Stimulated activated CD4-positive, alpha-beta T cell treated with anti-CD3 and anti-CD28 coated beads, TNF-alpha, amount 100 ng/mL, for 4 hours (primary cell): ENCODE results near the gene PRDM16.

Source experiments
- DNase-seq, 3 experiments: peaks; one replicate each; pipeline ENCODE4 v3.0.0-alpha.2; 2020; ENCODE audit warnings: low read depth in 3 of 3

Gene PRDM16

DNA sequence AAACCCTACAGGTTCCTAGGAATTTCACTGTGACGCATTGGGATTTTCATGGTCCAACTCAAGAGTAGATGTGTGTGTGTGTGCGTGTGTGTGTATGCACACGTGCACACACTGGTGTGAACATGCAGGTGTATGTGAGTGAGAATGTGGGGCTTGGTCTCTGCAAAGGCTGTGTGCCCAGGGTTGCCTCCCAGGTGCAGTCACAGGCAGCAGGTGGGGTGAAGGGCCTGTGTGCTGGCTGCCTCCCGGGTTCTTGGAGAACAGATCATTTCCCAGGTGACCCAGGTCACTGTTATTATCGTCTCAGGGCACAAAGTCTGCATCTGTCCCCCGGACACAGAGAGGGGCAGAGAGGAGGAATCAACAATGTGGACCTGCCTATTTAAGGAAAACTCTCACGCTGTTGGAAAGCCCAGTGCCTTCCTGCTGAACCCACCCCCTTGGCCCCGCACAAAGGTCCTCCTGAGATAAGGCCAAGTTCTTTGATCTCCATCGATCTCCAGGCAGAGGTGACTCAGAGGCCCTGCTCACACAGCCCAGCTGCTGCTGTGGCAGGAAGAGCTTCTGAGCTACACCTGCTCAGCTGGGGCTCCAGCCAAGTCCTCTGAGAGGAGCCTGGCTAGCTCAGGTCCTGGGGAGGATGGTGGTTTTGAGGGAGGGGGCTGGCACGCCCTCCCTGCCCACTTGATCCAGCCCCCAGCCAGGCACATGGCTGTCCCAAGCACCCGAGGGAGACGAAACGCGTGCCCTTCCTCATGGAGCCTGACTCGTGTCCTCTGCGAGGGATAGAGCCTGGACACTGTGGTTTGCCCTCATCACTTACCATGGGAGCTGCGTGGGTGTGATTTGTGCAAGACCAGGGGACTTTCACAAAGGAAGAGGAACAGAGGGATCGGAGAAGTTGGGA is 251.5 kb downstream of the PRDM16 start:
- DNase-seq, result no peak

DNA sequence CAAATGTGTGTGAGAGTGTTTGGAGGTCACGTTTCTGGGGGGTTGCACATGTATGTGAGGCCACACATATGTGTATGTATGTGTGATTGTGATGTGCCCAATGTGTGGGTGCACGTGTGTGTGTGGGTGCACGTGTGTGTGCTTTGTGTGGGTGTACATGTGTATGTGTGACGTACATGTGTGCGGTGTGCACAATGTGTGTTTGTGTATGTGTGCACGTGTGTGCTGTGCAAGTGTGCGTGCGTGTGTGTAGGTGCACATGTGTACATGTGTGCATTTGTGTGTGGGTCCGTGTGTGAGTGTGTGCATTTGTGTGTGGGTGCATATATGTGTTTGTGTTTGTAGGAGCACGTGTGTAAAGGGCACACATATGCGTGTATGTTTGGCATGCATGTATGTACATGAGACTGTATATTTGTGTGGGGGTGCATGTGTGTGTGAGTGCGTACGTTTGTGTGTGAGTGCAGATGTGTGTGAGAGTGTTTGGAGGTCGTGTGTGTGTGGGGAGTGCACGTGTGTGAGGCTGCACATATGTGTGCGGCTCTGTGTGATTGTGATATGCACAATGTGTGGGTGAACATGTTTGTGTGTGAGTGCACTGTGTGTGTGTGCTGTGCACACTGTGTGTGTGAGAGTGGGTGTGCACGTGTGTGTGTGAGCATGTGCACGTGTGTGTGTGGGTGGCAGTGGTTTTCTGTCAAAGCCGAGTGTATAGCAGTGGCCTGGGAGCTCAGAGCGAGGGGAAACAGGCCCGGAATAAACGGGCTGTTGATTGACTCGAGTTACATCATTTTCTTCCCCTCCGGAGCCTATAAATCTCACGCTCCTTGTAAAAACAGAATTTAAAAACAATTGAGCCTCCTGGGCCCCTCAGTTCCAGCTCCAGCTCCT is 252.8 kb downstream of the PRDM16 start:
- no peak for DNase-seq

DNA sequence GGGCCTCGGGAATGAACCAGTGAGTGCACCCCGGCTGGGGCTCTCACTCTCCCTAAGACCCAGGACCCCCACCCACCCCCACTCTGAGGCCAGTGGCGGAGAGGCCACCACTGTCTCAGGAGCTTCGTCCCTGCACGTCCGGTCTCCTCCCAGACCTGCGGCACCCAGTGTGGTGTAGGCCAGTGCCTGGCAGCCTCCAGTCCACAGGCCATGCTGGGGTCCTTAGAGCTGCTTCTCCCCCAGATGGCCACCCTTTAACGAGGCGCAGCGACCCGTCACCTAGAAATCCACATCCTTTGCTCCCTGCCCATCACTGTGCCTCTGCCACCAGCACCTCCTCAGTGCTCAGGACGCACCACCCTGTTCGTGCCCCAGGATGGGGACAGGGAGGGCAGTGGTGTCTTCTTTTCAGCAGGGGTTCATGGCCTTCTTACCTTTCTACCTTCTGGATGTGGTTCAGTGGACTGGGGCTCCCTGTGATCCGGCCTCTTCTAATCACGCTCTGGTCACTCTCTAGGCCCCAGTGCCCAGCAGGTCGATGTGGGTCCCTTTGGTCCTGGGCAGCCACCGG is 253.5 kb downstream of the PRDM16 start:
- DNase-seq, result no peak

DNA sequence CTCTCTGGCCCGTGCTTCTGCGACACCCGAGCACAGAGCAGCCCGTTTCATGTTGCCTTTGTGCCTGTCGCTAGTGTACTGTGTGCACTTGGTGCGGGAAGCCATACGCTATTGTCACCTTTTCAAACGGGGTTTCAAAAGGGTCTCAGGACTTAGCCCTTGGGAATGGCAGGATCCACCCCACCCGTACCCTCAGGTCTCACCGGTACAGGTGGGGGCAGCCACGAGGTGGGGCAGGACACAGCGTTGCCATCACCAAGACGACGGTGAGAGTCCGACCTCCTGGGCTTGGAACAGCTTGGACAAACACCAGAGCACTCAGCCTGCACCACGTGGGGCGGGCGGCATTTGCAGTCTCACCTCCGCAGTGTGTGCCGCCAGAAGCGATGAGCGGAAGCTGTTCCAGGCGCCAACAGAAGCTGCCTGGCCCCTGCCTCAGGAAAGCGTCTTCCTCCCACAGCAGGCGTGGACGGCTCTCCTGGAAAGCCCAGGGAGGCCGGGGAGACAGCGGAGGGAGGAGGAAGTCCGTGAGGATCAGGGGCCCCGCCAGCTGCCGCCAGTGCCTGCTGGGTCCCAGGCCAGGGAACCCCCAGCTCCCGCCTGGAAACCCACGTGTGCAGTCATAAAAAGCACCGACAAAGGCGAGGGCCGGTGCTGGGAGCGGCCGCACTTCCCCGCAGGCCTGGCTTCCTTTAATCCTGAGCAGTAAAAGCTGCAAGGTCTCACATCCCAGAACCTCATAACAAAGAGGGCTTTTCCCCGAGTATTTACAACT is 254.2 kb downstream of the PRDM16 start:
- no peak for DNase-seq

DNA sequence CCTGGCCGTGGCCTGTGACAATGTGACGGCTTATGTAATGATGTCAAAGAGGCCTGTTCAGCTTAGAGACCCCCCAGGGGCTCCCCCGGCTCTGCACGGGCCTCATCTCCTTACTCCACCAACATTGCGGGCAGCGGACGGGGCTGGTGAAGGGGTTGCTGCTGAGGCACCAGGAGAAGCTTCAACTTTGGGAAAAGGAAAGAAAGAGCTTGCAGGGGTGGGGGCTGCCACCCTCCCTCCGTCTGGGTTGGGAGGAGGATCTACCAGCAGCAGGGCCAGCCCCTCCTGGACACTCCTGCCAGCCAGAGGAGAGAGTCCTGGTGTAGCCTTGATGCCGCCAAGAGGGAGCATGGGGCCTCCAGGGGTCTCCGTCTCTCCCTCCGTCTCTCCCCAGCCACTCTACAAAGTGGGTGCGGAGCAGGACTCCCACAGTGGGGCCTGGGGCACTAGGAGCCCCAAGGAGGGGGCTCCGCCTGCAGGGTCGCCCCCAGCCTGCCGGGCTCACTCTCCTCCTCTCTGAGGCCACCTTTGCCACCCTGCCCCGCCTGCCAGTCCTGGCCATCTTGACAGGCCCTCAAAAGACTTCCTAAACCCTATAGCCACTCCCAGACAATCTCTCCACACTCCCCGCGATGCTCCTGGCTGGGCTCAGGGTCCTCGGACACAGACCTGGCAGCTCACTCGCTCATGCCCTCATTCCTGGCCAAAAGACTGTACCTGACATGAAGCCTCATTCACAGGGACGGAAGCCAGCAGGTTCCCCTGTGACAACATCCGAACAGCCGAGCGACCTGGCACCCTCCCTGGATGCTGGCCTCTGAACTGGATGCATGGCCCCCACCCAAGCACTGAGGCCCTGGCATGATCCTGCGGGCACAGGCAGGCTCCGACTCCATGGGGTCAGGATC is 255.0 kb downstream of the PRDM16 start:
- DNase-seq, result no peak

DNA sequence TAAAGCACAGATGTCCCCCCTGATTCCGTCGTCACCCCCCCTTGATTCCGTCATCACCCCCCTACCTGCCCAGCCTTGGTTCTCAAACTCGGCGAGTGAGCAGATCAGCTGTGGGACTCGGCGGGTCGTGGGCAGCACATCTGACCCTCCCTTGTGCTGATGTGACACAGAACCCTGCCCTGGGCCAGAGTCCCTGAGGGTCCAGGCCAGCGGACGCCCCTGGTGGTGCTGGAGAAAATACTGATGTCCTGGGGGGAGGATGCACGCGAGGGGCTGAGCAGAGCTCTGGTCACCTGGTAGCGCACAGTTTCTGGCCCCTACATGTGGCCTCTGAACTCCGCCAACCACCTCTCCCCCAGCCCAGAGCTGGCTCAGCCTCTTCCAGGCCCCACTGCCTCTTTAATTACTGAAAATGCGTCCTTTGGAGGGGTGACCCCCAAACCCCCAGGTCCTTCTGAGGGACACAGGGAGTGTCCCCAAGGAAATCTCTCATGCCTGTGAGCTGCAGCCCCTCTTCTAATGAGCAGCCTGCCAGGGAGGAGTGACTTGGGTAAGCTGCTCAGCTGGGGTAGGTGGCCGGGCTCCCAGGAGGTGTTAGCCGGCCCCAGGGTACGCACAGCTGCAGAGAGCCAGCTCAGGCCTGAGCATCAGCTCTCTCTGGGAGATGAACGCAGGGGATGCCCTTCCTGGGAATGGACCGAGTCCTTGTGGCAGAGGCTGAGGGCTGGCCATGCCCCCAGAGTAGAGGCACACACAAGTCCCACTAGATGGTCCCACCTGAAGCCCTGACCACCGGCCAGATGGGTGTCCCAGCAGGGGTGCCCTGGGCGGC is 255.9 kb downstream of the PRDM16 start:
- no peak for DNase-seq

DNA sequence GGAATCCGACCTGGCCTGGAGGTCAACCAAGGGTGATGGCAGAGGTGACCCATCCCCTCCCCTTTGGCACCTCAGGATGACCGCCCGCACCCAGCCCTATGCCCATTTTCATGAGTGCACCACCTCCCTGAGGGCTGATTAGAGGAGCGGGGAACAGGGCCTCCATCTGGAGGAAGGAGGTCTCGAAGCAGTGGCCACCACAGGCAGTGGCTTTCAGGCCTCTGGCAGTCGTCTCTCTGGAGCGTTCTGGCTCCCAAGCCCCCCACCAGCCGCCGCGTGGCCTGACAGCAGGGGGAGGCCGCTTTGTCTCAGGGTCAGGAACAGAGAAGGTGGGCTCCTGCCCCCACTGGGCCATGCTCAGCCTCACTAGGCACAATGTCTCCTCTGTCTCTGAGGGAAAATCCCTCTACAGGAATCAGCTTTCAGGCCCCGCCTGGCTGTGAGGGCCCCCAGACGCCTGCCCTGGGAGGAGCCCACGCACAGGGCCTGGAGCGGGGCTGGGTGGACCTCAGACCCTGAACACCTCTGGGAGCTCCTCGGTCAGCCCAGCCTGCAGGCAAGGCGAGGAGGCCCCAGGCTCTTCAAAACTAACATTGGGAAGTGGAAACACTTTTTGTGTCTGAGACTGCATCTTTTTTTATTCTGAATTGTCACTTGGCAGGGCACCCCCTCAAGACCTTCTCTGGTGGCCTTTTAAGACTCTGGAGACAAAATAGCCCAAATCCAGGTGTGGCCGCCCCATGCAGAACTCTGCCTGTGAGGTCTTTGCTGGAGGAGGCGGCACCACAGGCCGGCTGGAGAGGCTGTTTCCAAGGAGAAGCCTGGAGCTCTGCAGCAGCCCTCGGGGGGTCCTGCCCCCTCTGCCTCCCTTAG is 257.7 kb downstream of the PRDM16 start:
- no peak for DNase-seq

DNA sequence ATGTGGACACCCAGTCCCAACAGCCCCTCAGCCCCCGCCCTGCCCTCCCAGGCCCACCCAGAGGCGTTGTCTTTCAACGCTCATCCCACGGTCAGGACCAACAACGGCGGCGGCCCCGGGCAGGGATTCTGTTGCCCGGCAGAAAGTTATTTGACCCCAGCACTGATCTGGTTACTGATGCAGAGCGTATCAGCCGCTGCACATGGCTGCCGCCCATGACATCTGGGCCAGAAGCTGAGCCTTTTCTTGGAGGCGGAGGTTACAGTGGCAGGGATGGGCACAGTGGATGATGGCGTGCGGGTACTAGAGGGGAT is 258.3 kb downstream of the PRDM16 start:
- DNase-seq, result no peak

DNA sequence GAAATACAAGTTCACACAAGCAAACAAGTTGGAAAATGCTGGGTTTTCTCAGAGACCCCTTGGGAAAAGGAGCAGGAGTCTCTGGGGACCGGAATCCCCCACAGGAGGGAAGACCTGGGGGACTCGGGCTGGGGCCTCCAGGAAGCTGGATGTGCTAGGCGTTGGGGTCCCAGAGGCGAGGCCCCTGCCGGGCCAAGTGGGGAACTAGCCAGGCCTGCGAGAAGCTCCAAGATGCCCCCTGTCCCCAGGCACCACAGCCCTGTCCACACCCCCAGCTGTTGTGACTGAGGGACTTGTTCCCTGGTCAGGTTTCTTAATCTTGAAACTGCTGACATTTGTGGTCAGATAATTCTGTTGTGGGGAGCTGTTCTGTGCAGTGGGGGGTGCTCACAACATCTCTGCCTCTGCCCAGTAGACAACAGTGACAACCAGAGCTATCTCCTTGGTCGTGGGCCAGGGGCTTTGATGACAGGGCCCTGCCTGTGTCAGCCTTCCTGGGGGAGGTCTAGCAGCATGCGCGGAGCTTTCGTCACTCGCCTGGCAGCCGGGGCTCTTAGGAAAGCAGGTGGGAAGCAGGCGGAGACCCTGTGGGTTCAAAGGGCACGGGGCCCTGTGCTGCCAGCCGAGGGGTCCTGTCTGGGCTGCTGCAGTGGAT is 259.1 kb downstream of the PRDM16 start:
- no peak for DNase-seq

DNA sequence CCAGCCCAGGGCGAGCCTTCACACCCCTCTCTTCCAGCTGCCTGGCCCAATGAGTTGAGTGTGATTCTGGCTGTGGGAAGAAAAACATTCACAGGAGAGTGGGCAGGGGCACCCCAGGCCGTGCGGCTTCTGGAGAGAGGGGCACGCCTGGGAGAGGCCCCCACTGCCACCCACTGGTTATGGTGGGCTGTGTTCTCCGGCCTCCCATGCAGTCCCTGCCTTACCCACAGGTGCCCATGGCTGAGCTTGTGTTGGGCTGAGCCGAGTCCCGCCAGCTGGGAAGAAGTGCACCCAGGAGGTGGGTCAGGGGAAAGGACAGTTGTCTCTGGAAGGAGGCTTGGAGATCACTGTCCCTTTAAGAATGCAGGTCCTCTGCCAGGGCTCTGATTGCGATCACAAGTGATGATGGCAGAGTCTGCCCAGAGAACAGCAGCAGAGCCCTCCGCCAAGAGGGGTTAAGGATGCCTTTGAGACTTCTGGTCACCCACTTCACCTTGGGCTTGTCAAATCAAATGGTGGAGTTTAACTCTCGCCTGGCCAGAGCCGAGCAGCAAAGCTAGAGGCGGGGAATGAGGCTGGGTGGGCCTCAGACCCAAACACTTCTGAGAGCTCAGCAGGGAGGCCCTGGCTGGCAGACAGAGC is 260.8 kb downstream of the PRDM16 start:
- no peak for DNase-seq

DNA sequence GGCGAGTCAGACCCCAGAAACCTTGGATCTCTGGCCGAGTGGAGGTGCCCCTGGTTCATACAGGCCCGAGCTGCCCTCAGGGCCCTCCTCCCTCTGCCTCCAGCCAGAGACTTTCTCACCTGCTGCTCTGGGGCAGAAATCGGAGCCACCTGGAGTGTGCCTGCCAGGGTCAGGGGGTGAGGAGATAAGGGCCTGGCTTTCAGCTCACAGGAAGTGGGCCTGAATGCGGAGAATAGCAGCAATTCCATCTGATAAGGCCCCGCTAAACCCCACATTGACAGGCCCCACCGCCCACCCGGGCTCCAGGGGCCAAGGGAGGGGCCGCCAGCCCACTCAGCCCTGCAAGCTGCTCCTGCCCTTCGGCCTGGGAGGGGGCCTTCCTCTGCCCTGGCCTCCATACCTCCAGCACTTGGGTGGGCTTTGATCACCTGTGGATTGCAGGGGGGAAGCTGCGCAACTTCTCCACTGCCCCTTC is 261.8 kb downstream of the PRDM16 start:
- no peak for DNase-seq

DNA sequence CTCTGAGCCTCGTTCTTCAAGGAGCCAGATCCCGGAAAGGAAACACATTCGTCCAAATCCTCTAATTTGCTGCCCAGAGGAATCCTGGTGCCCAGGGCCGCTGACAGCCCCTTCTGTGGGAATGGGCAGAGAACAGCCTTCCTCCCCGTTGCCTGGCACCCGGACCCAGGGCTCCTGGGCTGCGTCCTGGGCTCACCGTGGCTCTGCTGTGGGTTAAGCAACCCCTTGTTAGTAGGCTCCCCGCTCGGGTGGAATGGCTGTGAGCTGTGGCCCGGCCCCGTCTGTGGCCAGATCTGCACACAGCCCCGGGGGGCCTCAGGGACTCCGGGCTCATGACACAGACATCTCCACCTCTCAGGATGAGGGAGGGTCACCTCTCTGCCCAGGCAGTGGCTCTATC is 262.6 kb downstream of the PRDM16 start:
- no peak for DNase-seq

DNA sequence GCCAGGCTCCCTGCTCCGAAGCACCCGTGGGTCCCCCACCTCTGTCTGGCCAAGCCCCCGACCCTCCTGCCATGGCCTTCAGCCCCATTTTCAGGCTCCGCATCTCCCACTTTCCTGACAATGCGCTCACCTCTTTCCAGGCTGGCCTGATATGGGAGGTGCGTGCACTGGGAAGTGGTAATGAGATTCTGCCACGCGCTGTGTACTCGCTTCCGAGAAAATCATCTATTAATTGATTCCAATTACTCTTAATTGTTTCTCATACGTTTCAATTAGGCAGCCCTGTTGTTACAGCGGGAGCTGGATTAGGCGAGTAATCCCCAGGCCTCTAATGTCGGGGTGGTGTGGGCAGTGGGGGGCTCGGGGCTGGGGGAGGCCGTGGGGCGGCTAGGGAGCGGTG is 263.0 kb downstream of the PRDM16 start:
- DNase-seq, result no peak

DNA sequence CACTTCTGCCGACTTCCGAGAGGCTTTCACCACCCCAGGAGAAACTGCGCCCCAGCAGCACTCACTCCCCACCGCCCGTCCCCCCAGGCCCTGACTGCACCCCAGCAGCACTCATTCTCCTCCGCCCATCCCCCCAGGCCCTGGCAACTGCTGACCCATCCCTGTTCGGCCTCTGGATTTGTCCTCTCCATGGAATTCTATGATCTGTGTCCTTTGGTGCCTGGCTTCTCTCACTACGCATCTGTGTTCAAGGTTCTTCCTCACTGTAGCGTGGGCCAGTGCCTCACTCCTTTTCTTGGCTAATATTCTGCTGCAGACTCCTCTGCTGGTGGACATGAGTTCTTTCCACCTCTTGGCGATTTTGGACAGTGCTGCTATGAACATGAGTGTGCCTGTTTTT is 263.7 kb downstream of the PRDM16 start:
- no peak for DNase-seq

DNA sequence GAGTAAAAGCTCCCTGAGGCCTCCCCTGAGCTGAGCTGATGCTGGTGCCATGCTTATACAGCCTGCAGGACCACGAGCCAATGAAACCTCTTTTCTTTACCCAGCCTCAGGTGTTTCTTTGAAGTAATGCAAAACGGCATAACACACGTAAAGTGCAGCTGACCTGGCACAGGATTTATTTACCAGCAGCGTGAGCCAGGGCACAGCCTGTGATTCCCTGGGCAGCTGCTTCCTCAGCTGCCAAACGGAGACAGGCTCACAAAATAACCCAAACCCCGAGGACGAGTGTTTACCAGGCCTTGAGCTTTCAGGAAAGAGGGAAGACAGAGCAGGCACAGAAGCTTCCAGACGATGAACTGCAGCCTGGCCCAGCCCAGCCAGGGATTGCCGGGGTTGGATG is 264.9 kb downstream of the PRDM16 start:
- no peak for DNase-seq

DNA sequence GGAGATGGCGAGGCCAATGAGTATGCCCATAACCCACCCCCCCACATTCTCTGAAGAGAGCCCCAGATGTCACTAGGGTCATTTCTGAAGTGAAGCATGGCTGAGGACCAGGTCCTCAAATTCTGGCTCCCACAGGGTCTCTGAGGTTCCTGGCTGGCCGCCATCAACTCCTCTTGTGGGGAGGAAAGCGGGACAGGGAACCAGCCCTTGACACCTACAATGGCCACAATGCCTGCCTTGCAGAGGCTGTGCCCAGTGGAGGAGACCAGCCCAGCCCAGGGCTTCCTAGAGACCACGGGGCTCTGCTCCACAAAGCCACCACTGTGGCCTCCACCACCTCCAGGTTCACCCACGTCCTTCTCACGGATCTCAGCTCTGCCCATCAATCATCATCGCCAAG is 265.4 kb downstream of the PRDM16 start:
- DNase-seq, result no peak

DNA sequence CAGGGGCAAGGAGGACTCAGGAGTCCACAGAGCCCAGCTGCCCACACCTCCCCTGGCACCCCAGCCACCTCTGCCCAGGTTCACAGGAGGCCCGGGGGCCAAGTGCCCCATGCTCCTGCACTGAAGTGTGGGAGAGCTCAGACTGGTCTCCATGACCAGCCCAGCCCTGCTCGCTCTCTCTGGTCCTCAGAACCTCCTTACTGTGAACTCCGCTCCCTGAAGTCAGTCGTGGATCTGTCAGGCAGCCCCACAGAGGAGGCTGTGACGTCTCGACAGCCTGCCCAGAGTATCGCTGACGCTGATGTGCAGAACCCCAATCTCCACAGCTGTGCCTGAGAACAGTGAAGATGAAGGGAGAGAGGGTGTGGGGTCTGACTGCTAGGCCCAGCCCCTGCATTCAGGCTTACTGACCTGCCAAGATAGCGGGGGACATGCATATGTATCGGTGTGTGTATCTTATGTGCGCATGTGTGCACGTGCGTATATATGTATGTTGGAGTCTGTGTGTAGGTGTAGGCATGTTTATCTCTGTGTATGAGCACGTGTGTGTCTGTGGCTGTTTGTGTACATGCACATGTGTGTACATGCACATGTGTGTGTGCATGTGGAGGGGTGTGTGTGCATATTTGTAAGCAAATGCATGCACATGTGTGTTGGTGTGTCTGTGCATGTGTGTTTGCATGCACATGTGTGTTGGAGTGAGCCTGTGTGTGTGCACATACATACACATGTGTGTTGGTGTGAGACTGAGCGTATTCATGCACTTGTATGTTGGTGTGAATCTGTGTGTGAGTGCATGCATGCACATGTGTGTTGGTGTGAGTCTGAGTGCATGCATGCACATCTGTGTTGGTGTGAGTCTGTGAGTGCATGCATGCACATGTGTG is 267.0 kb downstream of the PRDM16 start:
- DNase-seq, result no peak
